HG02840 (cell line): ENCODE measurements around the gene KCNMB2.

Experiments
- ATAC-seq: cut with Tn5 transposase; IDR thresholded peaks from one replicate; pipeline ENCODE4 v1.9.1; 2021; ENCODE audit warnings: mild to moderate bottlenecking, moderate library complexity, moderate number of reproducible peaks; ENCODE audit not compliant: unreplicated experiment, low FRiP score

KCNMB2 gene

GRCh38 chr3:178562947-178563232 is 26.7 kb downstream of the KCNMB2 start:
- no peak for ATAC-seq

- no peak for ATAC-seq
These were observed 31.4 kb downstream of the KCNMB2 start for GRCh38 chr3:178567611-178568010.

GRCh38 chr3:178568155-178568731 is 32.0 kb downstream of the KCNMB2 start:
- no peak for ATAC-seq

GRCh38 chr3:178568911-178569310 is 32.7 kb downstream of the KCNMB2 start:
- no peak for ATAC-seq

- ATAC-seq: no peak
These were observed 33.6 kb downstream of the KCNMB2 start for GRCh38 chr3:178569826-178570225.

- ATAC-seq: no peak
These were observed 47.8 kb downstream of the KCNMB2 start for GRCh38 chr3:178583963-178584575.

GRCh38 chr3:178584722-178585380 is 48.6 kb downstream of the KCNMB2 start:
- no peak for ATAC-seq

GRCh38 chr3:178585454-178585853 is 49.2 kb downstream of the KCNMB2 start:
- ATAC-seq: no peak

- ATAC-seq: no peak
These were observed 49.8 kb downstream of the KCNMB2 start for GRCh38 chr3:178586076-178586475.

GRCh38 chr3:178588628-178589027 is 52.4 kb downstream of the KCNMB2 start:
- ATAC-seq: no peak

- no peak for ATAC-seq
These were observed 57.5 kb downstream of the KCNMB2 start for GRCh38 chr3:178593786-178594185.

GRCh38 chr3:178597371-178597770 is 61.1 kb downstream of the KCNMB2 start:
- ATAC-seq: no peak

- ATAC-seq: no peak
These were observed 66.6 kb downstream of the KCNMB2 start for GRCh38 chr3:178602856-178603255.

- no peak for ATAC-seq
These were observed 67.5 kb downstream of the KCNMB2 start for GRCh38 chr3:178603735-178604134.

- ATAC-seq: no peak
These were observed 82.0 kb downstream of the KCNMB2 start for GRCh38 chr3:178618197-178618596.

GRCh38 chr3:178618896-178619295 is 82.7 kb downstream of the KCNMB2 start:
- no peak for ATAC-seq

GRCh38 chr3:178623666-178624255 is 87.5 kb downstream of the KCNMB2 start:
- no peak for ATAC-seq

- ATAC-seq: no peak
These were observed 88.0 kb downstream of the KCNMB2 start for GRCh38 chr3:178624276-178624675.

- ATAC-seq: no peak
These were observed 88.9 kb downstream of the KCNMB2 start for GRCh38 chr3:178625053-178625600.

- ATAC-seq: no peak
These were observed 91.8 kb downstream of the KCNMB2 start for GRCh38 chr3:178628037-178628436.

GRCh38 chr3:178629430-178630178 is 93.4 kb downstream of the KCNMB2 start:
- no peak for ATAC-seq
